DMS153 treated with DMSO at 0.1 percent for 48 hours (cell line): ENCODE data around the gene NFKB2.
A peak's percentile ranks its signal among the peaks of the same experiment; 100 is the strongest.

Source experiments
- DNase-seq: peaks from one replicate; lab custom pipeline; 2025; ENCODE audit not compliant: unreplicated experiment; lab: John Stamatoyannopoulos, UW

NFKB2 gene

DNA sequence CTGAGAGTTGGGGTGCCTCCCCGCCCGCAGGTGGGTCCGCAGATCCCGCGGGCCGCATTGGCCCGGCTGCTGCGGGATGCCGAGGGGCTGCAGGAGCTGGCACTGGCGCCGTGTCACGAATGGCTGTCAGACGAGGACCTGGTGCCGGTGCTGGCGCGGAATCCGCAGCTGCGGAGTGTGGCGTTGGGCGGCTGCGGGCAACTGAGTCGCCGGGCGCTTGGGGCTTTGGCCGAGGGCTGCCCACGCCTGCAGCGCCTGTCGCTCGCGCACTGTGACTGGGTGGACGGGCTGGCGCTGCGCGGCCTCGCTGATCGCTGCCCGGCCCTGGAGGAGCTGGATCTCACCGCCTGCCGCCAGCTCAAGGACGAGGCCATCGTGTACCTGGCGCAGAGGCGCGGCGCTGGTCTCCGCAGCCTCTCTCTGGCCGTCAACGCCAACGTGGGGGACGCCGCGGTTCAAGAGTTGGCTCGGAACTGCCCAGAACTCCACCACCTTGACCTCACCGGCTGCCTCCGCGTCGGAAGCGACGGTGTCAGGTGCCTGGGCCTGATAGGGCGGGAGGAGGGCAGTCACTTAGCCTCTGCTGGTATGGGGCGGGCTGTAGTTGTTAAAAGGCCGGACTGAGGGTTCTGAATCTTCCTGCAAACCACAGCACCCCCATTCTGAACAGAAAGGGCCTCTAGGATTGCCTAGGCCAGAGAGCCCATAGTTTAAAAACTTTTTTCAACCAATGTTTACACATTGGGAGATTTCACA, 26.4 kb downstream of the NFKB2 start:
- DNase-seq, result no peak

DNA sequence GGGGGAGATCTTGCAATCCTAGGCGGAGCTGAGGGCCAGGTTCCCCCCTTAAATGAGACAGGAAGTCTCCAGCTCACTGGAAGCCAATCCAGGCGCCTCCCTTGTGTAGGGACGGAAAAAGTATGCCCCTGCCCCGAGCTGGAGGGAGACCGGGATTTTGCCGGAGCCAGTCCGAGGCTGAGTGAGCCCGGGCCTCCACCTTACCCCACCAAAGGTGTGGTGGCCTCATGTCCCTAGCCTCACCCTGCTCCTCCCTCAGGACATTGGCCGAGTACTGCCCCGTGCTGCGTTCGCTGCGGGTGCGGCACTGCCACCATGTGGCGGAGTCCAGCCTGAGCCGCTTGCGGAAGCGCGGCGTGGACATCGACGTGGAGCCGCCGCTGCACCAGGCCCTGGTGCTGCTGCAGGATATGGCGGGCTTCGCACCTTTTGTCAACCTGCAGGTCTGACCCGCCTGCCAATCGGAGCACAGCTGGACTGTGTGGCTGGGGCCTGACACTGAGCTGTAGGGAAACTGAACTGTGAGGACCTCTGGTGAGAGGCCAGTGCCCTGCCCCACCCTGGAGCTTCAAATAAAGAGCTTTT, 27.1 kb downstream of the NFKB2 start:
- DNase-seq, result peak; percentile 51

DNA sequence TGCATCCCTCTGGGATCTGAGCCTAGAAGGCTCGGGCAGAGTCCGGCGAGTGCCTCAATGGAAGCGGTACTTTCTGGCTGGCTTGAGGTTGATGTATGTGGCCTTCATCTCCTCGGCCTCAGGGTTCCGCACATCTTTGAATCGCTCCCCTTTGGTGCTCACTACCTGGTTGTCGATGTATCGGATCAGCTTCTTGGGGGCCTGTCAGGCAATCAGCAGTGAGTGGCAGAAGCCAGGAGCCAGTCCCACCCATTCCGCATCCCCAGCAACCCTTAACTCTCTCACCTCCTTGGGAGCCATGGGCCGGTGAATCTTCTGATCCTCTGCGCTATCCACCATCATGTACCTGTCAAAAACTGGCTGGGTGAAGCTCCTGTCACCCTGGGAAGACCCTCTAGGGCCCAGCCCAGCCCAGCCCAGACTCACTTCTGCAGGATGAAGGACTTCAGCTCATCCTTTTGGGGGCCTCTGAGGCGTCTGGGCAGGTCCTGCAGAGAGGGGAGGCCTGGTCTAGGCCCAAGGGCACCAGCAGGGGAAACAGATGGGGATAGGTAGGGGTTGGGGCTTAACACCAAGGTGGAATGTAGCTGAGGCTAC, 28.0 kb downstream of the NFKB2 start:
- DNase-seq, result no peak

DNA sequence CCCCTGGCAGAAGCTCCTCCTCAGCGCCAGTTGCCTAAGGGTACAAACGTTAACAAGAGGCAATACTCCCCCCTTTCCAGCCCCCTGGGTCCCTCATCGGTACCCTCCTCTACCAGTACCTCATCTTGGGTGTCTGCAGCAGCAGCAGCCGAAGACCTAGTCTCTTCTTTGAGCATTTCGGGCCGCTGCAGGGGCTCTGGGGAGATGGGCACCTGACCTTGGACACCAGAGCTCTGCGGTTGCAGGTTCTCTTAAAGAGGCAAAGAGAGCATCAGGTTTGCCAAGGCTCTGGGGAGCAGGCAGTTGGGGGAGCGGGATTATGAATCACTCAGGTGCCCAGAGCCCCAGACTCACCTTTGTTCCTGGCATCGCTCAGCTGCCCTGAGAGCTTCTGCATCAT, 28.6 kb downstream of the NFKB2 start:
- no peak for DNase-seq

DNA sequence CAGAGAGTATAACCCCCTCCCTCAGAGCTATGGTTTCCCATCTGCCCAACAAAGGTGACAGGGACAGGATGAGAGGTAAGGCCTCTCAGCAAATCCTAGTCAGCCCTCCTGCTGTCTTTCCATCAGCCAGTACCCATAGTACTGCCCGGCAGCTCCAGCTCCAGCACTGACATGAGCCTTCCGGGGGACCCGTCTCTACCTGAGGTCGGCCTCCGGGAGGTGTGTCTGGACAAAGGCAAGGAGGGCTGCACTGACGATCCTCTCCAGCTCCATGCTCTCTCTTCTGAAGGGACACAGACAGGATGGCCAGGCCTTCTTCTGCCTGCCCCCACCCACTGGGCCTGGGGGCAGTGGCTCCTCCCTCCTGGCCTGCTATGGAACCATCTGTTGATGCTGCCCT, 29.4 kb downstream of the NFKB2 start:
- no peak for DNase-seq

DNA sequence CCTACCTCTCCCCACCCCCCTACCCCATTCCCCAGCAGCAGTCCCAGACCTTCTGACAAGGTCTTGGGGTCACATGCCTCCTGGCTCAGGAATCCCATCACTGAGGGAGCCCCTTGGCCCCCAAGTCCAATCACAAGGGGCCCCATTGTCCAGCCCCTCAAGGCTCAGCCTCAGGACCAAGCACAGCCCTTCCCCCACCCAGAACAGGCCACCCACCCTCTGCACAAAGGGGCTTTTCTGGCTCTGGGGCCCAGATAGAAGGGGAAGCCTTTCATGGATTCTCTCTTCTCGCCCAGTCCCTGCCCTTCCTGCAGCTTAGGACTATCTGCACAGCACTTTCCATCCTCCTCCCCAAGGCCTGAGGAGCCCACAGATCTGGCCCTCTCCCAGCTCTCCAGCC, 29.9 kb downstream of the NFKB2 start:
- no peak for DNase-seq

DNA sequence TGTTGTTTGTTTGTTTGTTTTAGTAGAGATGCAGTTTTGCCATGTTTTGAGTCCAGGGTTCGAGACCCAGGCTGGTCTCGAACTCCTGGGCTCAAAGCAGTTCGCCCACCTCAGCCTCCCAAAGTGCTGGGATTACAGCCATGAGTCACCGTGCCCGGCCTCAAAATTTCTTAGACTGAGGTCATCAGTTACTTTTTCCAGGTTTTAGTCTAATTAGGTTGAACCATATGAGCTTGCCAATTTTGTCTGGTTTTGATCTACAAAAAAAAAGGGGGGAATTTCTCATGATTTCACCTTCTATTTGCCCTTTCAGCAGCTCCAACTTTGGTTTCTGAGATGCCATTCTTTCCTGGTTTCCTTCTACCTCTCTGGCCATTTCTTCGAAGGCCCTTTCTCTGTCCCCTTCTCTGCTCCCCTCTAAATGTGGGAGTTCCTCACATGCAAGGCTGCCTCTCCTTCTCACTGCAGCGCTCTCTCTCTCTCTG, 31.3 kb downstream of the NFKB2 start:
- DNase-seq, result no peak

DNA sequence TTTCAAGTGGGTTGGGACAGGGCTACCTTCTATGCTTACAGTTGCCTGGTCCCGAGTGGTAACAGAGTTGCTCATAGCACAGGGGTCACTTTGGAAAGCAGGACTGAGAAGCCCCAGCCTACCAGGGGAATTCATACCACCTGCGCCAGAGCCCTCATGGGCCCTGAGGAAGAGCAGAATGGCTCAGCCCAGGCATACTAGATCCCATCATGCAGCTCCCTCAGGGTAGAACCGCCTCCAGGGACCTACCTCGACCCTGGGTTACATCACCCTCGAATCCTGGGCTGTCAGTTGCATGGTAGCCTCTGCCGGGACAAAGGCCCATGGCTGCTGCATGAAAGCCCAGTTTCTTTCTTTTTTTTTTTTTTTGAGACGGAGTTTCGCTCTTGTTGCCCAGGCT, 34.0 kb downstream of the NFKB2 start:
- DNase-seq, result no peak

DNA sequence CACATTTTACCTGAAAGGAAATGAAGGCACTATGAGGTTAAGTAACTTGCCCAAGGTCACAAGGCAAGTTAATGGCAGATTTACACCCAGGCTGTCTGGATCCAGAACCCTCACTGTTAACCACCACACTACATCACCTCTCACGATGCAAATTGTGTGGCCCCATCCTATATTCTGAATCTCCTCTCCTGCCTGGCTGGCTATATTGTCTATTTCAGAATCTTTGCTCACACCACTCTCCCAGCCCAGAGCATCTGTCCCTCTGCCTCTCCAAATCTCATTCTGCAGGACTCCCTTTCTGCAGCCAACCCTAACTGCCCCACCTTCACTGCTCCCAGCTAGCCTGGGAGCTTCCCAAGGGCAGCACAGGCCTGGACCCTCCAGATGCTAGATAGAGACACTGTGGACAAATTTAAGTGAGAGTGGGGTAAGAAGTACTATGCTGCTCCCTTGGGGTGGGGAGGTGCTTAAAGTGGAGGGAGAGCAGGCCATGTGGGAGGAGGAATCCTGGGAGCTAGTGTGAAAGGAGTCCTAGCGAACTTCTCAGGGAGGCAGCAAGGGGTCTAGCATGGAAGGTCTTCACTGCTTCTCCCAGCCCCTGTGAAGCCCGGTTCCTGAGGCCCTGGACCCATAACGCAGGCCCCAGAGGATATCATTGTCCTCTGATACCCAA, 36.1 kb downstream of the NFKB2 start:
- no peak for DNase-seq

DNA sequence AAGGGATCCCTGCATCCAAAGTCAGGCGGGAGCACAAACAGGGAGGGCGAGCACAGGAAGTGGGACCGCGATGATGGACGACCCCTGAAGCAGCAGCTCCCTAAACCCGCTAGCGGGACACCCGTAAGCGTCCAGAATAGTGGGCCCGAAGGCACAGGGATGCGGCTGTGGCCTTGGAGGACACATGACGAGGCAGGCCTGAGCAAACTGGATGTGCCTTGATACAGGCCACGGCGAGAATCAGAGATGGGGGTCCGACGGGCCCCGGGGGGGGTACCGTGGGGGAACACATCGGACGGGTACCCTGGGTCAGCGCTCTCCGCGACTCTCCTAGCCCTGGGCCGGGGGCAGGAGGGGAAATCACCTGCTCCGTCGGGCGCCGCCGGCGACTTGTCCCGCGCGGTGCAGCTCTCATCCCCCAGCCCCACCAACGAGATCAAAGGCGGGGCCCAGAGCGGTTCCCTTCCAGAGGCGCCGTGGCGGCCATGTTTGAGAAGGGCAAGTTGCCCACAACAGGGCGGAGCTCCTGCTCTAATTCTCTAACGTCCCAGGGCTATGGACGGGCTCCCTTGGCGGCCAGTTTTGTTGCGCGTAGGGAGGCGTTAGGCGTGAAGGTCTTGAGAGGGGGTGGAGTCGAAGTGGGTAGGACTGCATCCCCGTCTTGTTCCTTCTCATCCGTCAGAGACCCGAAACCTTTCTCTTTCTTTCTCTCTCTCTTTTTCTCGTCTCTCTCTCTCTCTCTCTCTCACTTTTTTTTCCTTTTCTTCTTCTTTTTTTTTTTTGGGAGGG, 36.9 kb downstream of the NFKB2 start, which contains the start of gene CUEDC2:
Gene CUEDC2, minus strand, starts transcription at position 413 of the 789 bp plus-strand sequence. CDS start 7,386 bp downstream, outside the sequence.
- peak; percentile 89 for DNase-seq

DNA sequence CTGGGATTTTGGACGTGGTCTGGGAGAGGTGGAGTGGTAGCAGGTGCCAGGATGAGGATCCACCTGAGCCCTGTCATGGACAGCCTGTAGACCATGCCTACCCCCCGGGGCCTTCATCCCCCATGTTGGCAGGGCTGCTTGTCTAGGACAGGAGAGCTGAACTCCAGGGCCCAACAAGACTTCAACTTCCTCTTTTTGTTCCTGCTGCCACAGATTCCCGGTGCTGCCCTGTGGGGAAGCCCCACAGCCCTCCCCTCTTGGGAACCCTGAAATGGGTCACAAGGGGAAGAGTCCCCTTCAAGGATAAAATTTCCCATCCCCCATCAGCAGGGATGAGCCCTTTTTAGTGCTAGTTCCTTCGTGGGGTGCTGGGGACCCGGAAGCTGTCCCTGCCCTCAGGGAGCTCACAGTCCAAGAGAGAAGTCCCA, 38.1 kb downstream of the NFKB2 start:
- no peak for DNase-seq

DNA sequence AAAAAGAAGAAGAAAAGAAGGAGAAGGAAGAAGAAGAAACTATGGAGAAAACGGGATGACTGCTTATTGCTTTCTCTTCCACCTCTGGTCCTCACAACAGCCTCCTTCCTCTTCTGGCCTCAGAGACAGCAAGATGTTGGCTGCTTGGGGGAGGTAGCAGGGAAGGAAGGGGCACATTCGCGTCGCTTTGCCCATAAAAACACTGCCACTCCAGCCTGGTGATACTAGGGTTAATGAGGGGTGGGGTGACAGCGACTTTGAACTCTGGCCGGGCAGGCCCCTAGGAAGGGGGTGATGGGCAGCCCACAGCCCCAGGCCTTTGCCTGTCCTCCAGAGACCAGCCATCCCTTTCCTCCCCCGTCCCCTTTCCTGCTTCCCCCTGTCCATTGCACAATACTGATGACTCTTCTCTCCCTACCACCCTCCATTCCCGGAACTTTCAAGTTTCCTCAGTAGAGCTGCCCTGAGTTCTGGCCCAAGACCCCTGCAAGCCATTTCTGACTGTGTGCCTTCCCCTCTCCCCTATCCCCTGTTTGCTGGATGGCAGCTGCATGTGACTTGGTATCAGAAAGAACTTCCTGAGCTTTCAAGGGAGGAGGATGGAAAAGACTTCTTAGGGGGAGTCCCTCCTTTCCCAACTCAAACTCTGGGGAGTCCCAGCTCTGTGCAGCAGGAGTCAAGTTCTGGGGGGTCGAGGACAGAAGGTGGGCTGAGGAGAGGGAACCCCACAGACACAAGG, 39.1 kb downstream of the NFKB2 start:
- DNase-seq, result no peak

DNA sequence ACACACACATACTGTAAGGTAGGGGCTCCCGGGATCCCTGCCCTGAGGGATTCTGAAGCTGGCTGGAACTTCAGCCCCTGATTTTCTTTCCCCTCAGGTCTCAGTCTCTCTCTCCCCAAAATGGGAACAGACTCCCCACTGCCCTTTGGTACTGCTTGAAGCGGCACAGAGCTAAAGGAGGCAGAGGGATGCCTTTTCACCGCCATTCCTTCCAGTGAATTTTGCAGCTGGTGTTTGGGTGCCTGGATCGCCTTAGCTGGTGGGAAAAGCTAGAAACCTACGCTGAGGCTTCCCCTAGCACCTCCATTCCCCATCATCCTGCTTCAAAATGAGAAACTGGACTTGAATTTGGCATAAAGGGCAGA, 39.6 kb downstream of the NFKB2 start:
- no peak for DNase-seq

DNA sequence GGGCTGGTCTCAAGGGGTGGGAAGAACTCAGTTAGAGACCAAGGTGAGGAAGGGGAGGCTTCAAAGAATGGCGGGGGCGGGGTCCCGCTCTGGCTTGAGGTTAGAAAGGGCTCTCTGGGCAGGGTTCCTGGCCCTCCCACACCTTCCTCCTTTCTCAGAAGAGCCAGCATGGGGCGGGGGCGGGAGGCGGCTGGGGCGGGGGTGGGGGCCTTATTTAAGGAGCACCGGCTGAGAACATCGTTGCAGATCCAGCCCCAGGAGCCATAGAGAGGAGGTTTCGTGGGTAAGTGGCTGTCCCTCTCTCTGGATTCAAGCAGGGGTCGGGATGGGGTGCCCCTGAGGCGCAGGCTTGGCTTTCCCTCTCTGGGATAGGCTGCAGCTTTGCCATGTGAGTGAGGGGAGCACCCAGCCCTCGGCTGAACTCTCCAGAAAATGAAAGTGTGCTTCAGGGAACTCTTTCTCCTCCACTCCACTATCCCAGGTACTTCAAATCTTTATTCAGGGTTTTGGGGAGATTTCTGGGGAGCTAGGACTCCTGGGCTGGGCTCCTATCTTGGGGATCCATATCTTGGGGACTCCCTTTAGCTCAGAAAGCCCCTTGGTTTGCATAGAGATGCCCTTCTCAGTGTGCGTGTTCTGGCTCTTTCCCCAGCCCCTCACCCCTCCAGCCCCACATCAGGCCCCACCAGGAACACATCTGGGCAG, 40.2 kb downstream of the NFKB2 start:
- DNase-seq, result no peak

DNA sequence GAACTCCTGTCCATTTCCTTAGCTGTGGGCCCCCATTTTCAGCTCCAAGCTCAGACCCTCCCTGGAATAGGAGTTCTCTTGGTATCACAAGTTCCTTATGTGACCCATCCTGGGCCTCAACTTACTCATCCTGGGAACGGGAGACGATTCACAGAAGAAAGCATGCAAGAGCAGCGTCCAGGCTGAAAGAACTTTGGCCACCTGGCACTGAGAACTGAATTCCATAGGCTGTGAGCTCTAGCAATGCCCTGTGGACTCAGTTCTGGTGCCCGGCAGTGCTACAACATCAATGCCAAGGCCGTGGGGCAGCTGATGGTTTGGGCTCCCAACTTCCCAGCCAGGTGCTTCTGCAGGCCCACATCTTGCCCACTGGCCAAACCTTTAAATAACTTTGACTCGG, 40.8 kb downstream of the NFKB2 start:
- no peak for DNase-seq

DNA sequence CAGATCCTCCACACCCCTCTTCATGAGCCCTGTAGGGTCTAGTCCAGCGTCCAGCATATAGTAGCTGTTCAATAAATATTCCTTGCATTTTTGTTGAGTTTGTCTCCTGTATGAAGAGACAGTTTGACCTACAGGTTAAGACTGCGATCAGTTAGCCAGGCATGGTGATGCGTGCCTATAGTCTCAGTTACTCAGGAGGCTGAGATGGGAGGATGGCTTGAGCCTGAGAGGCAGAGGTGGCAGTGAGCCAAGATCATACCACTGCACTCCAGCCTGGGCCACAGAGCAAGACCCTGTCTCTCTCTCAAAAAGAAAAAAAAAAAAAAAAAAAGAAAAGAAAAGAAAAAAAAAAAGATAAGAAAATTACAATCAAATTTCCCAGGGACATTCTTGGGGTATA, 42.0 kb downstream of the NFKB2 start:
- DNase-seq, result no peak

DNA sequence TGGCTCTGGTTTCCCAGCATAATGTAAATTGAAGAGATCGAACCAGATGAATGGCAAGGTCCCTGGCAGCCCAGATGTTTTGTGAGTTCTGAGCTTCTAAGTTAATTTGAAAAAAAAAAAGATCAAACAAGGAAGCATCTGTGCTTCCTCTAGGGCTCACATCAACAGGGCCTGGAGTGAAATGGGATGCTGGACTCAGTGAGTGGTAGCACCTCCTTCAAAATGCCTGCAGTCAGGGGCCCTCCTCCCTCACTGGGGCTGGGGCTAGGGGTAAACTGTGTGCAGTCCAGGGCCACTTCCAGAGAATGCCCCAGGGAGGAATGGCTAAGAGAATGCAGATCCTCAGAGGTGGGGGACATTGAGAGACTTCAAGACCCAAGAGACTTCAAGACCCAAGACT, 42.9 kb downstream of the NFKB2 start:
- no peak for DNase-seq

DNA sequence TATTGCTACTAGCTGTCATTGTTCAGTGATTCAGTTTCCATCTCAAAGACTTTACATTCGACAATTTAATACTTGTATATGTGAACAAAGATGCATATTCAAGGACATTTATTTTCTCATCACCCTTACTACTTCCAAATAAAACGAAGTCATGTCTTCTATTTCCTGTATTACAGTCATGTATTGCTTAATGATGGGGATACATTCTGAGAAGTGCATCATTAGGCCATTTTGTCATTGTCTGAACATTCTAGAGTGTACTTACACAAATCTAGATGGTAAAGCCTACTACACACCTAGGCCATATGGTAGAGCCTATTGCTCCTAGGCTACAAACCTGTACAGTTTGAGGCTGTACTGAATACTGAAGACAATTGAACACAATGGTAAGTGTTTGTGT, 49.3 kb downstream of the NFKB2 start:
- no peak for DNase-seq

DNA sequence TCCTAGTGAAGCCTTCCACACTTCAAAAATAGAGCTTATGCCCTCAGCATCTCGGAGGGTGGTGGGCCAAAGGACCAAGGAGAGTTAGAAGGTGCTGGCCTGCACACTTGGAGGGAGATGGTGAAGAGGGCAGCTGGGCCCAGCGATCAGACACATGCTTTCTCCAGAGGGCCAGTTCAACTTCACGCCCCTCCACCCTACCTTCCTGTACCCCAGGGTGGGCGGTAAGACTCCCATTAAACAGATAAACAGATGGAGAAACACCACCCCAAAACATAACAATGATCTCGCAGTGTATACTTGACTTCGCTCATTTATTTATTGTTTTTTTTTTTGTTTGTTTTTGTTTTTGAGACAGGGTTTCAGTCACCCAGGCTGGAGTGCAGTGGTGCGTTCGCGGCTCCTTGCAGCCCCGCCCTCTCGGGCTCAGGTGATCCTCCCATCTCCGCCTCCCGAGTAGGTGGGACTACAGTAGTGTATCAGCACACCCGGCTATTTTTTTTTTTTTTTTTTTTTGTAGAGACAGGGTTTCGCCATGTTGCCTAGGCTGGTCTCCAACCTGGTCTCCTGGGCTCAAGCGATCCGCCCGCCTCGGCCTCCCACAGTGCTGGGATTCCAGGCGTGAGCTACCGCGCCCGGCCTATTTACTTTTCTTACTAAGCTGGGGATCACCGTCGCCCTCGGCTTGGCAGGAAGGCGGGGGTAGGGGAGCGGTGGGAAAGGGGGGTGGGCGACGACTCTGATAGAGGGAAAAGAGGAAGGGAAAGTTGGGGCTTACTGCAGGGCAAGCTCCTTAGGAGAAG, 54.0 kb downstream of the NFKB2 start:
- peak; percentile 39 for DNase-seq
